ENCODE results near the gene GPR143.

DNA sequence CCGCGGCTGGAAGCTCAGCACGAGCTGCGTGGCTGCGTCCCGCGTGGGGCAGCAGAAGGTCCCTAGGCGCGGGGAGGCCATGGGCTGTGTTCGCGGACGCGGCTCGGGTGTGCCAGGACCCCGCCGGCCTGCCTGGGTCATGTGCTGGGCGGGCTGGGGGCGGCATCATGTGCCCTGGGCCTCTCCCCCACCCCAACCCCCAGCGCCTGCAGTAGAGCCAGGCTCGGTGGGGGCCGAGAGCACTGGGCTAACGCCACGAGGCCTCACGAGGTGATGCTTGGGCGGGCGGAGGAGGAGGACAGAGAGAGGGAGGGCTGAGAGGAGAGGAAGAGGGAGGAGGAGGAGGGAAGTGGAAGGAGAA is at the start of gene GPR143:
- TF ChIP-seq, protein P1, sequence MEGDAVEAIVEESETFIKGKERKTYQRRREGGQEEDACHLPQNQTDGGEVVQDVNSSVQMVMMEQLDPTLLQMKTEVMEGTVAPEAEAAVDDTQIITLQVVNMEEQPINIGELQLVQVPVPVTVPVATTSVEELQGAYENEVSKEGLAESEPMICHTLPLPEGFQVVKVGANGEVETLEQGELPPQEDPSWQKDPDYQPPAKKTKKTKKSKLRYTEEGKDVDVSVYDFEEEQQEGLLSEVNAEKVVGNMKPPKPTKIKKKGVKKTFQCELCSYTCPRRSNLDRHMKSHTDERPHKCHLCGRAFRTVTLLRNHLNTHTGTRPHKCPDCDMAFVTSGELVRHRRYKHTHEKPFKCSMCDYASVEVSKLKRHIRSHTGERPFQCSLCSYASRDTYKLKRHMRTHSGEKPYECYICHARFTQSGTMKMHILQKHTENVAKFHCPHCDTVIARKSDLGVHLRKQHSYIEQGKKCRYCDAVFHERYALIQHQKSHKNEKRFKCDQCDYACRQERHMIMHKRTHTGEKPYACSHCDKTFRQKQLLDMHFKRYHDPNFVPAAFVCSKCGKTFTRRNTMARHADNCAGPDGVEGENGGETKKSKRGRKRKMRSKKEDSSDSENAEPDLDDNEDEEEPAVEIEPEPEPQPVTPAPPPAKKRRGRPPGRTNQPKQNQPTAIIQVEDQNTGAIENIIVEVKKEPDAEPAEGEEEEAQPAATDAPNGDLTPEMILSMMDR (IDR thresholded peaks at IDR 0.05), result no peak
- TF ChIP-seq POLR2A (IDR thresholded peaks at IDR 0.05), result no peak

All from ovary (tissue), 3 donors.